Skin of body (tissue), 2 donors: ENCODE measurements around the gene ANKRD60. TPM values are rescaled to one million over a fixed set of nuclear protein-coding genes. Genes with fewer than 3 reads are reported as not detected.
A peak's percentile ranks its signal among the peaks of the same experiment; 100 is the strongest.

Experiments
- DNase-seq: peaks from one replicate; lab custom pipeline; 2025; lab: John Stamatoyannopoulos, UW
- total RNA-seq: library from RNA; depleted of rRNA; stranded (reverse); fragments of >200 nt; gene quantifications from one replicate; pipeline ENCODE4 v1.2.3, GENCODE V29; 2014

Gene ANKRD60
- total RNA-seq, result not detected

- peak; percentile 17 for DNase-seq
Measured at GRCh38 chr20:58228484-58229197, at the start of gene ANKRD60. Gene ANKRD60, minus strand, starts transcription at chr20:58228653. Its CDS starts 0 bp downstream, at chr20:58228653.

- DNase-seq, result no peak
Measured at GRCh38 chr20:58277578-58278472, 49.4 kb upstream of the ANKRD60 start.

GRCh38 chr20:58277107-58277506 is 48.7 kb upstream of the ANKRD60 start:
- no peak for DNase-seq

GRCh38 chr20:58274384-58274783 is 45.9 kb upstream of the ANKRD60 start:
- DNase-seq, result no peak

GRCh38 chr20:58271606-58272351 is 43.3 kb upstream of the ANKRD60 start:
- no peak for DNase-seq

GRCh38 chr20:58268936-58269619 is 40.6 kb upstream of the ANKRD60 start:
- no peak for DNase-seq

GRCh38 chr20:58268421-58268821 is 40.0 kb upstream of the ANKRD60 start:
- DNase-seq, result no peak

GRCh38 chr20:58267389-58268215 is 39.1 kb upstream of the ANKRD60 start:
- DNase-seq, result no peak

GRCh38 chr20:58264271-58264670 is 35.8 kb upstream of the ANKRD60 start:
- DNase-seq, result no peak

GRCh38 chr20:58261660-58262059 is 33.2 kb upstream of the ANKRD60 start:
- DNase-seq, result no peak

- DNase-seq, result no peak
Measured at GRCh38 chr20:58260006-58260405, 31.6 kb upstream of the ANKRD60 start.

GRCh38 chr20:58256842-58257241 is 28.4 kb upstream of the ANKRD60 start:
- no peak for DNase-seq

- no peak for DNase-seq
Measured at GRCh38 chr20:58256307-58256706, 27.9 kb upstream of the ANKRD60 start.

GRCh38 chr20:58254890-58255289 is 26.4 kb upstream of the ANKRD60 start:
- no peak for DNase-seq

GRCh38 chr20:58251979-58252591 is 23.6 kb upstream of the ANKRD60 start:
- DNase-seq, result no peak

GRCh38 chr20:58251348-58251978 is 23.0 kb upstream of the ANKRD60 start:
- DNase-seq, result no peak

- DNase-seq, result no peak
Measured at GRCh38 chr20:58246346-58246745, 17.9 kb upstream of the ANKRD60 start.

- DNase-seq, result no peak
Measured at GRCh38 chr20:58245931-58246330, 17.5 kb upstream of the ANKRD60 start.

- no peak for DNase-seq
Measured at GRCh38 chr20:58245181-58245891, 16.9 kb upstream of the ANKRD60 start.
